Measurements from ENCODE around the gene BUD13.

- TF ChIP-seq CTCF (IDR thresholded peaks at IDR 0.05), result no peak
- TF ChIP-seq POLR2A (IDR thresholded peaks at IDR 0.05), result no peak
Measured at GRCh38 chr11:116813781-116814471, 41.1 kb upstream of the BUD13 start.

All from uterus (tissue), 2 donors.